GM19035 (cell line): ENCODE results near the gene PITPNM3.
"Not testable (repeated sequence)": the region's sequence is repeated elsewhere in the genome, so short reads cannot be mapped to it uniquely, and the experiment has no call there.

Experiments
- ATAC-seq: cut with Tn5 transposase; IDR thresholded peaks from one replicate; pipeline ENCODE4 v1.9.1; 2021; ENCODE audit not compliant: unreplicated experiment

Gene PITPNM3

GRCh38 chr17:6483507-6483906 is 72.8 kb downstream of the PITPNM3 start:
- ATAC-seq: no peak

GRCh38 chr17:6482796-6483195 is 73.6 kb downstream of the PITPNM3 start:
- not testable (repeated sequence) for ATAC-seq

GRCh38 chr17:6482105-6482455 is 74.3 kb downstream of the PITPNM3 start:
- ATAC-seq: no peak

- ATAC-seq: no peak
Observed at GRCh38 chr17:6480303-6480675, 76.1 kb downstream of the PITPNM3 start.

- ATAC-seq: no peak
Observed at GRCh38 chr17:6479622-6480302, 76.6 kb downstream of the PITPNM3 start.

- no peak for ATAC-seq
Observed at GRCh38 chr17:6478486-6478885, 77.9 kb downstream of the PITPNM3 start.

GRCh38 chr17:6477831-6478383 is 78.4 kb downstream of the PITPNM3 start:
- no peak for ATAC-seq

GRCh38 chr17:6476810-6477179 is 79.6 kb downstream of the PITPNM3 start:
- no peak for ATAC-seq

- ATAC-seq: no peak
Observed at GRCh38 chr17:6476076-6476809, 80.1 kb downstream of the PITPNM3 start.

- ATAC-seq: no peak
Observed at GRCh38 chr17:6475411-6475810, 80.9 kb downstream of the PITPNM3 start.

GRCh38 chr17:6474906-6475305 is 81.4 kb downstream of the PITPNM3 start:
- no peak for ATAC-seq

GRCh38 chr17:6474376-6474775 is 82.0 kb downstream of the PITPNM3 start:
- no peak for ATAC-seq

- no peak for ATAC-seq
Observed at GRCh38 chr17:6473128-6473767, 83.1 kb downstream of the PITPNM3 start.

- no peak for ATAC-seq
Observed at GRCh38 chr17:6472517-6472916, 83.8 kb downstream of the PITPNM3 start.

GRCh38 chr17:6471531-6472465 is 84.6 kb downstream of the PITPNM3 start:
- ATAC-seq: no peak

- no peak for ATAC-seq
Observed at GRCh38 chr17:6470751-6471521, 85.4 kb downstream of the PITPNM3 start.

- ATAC-seq: no peak
Observed at GRCh38 chr17:6470146-6470718, 86.1 kb downstream of the PITPNM3 start.

- no peak for ATAC-seq
Observed at GRCh38 chr17:6468051-6468790, 88.1 kb downstream of the PITPNM3 start.

GRCh38 chr17:6467567-6467966 is 88.8 kb downstream of the PITPNM3 start:
- ATAC-seq: no peak
